ENCODE measurements around the gene NIBAN1. TPM values are rescaled to one million over a fixed set of nuclear protein-coding genes. Genes with fewer than 3 reads are reported as not detected.
A peak's percentile ranks its signal among the peaks of the same experiment; 100 is the strongest.

NIBAN1 gene
- polyA plus RNA-seq, 3 donors = 10.2 to 24.6 (median 12.4) TPM

GRCh38 chr1:184953600-184954219, 20.6 kb downstream of the NIBAN1 start:
- Mint-ChIP-seq H3K27me3 (ENCODE audit: low read depth in 3 of 3) (peaks cover 0 to 2% (median 0%) of the 10 kb centered on the region in 3 donors), H3K4me1 (peaks cover 13% of the 10 kb centered on the region), H3K27ac (peak overlapping the region in 1 of 7 donors; percentile 67), H3K9me3 (no peaks in the 10 kb centered on the region), H3K4me3 (no peak overlapping the region), H3K36me3 (peaks cover 3 to 29% of the 10 kb centered on the region in 2 donors)
- TF ChIP-seq CTCF (IDR thresholded peaks at IDR 0.05) = no peak
- H3K9me3 ChIP-seq (replicated peaks in 1 of 2; ENCODE audit: control insufficient read depth in 1 of 2, insufficient read depth in 1 of 2, low read length in 2 of 2) = no peaks in the 10 kb centered on the region
- no peak overlapping the region for H2AFZ ChIP-seq (ENCODE audit: insufficient read depth, low read depth, low read length, poor library complexity, severe bottlenecking)
- H4K20me1 ChIP-seq (ENCODE audit: insufficient read depth, low read length) = peaks cover 75% of the 10 kb centered on the region
- H3K4me2 ChIP-seq (replicated peaks; ENCODE audit: extremely low read depth, low read length, poor library complexity, severe bottlenecking) = no peak overlapping the region
- DNase-seq = peak in 2 of 3 donors; percentile 21 to 59
- no peaks in the 10 kb centered on the region for H3K27me3 ChIP-seq (ENCODE audit: control insufficient read depth in 2 of 2, insufficient read depth in 2 of 2, low read length in 2 of 2)
- no peak overlapping the region for H3K9ac ChIP-seq (ENCODE audit: insufficient read depth, low read length, poor library complexity, severe bottlenecking)
- H3K36me3 ChIP-seq (replicated peaks in 1 of 2; ENCODE audit: control insufficient read depth in 1 of 2, insufficient read depth in 2 of 2, low read length in 2 of 2) = peaks cover 0 to 9% of the 10 kb centered on the region in 2 donors
- intact Hi-C loops (cut with micrococcal nuclease) = no loop called here
- H3K27ac ChIP-seq (ENCODE audit: low read depth in 1 of 2, low read length in 2 of 2) = no peak overlapping the region
- no peak overlapping the region for H3K4me3 ChIP-seq (replicated peaks in 1 of 3; ENCODE audit: low read depth in 2 of 3, low read length in 3 of 3)
- no CpG with 5 or more reads among the region's 6 CpGs for WGBS (ENCODE audit: insufficient coverage)
- H3K4me1 ChIP-seq (ENCODE audit: control insufficient read depth in 1 of 2, insufficient read depth in 2 of 2, low read length in 2 of 2) = peaks cover 0 to 7% of the 10 kb centered on the region in 2 donors
- H3K79me2 ChIP-seq (ENCODE audit: insufficient read depth, low read length) = peaks cover 97% of the 10 kb centered on the region

GRCh38 chr1:184952428-184952827, 21.9 kb downstream of the NIBAN1 start:
- peaks cover 0 to 9% of the 10 kb centered on the region in 2 donors for H3K36me3 ChIP-seq (replicated peaks in 1 of 2; ENCODE audit: control insufficient read depth in 1 of 2, insufficient read depth in 2 of 2, low read length in 2 of 2)
- no peak overlapping the region for H3K9ac ChIP-seq (ENCODE audit: insufficient read depth, low read length, poor library complexity, severe bottlenecking)
- no peak overlapping the region for H3K4me3 Mint-ChIP-seq
- peaks cover 4 to 15% of the 10 kb centered on the region in 2 donors for H3K4me1 ChIP-seq (ENCODE audit: control insufficient read depth in 1 of 2, insufficient read depth in 2 of 2, low read length in 2 of 2)
- intact Hi-C loops (cut with micrococcal nuclease) = no loop called here
- H3K27me3 Mint-ChIP-seq (ENCODE audit: low read depth in 3 of 3) = peaks cover 0 to 2% (median 0%) of the 10 kb centered on the region in 3 donors
- no peaks in the 10 kb centered on the region for H3K27me3 ChIP-seq (ENCODE audit: control insufficient read depth in 2 of 2, insufficient read depth in 2 of 2, low read length in 2 of 2)
- no peak overlapping the region for H3K4me2 ChIP-seq (replicated peaks; ENCODE audit: extremely low read depth, low read length, poor library complexity, severe bottlenecking)
- no peak overlapping the region for H3K27ac ChIP-seq (ENCODE audit: low read depth in 1 of 2, low read length in 2 of 2)
- peaks cover 3 to 29% of the 10 kb centered on the region in 2 donors for H3K36me3 Mint-ChIP-seq
- DNase-seq = no peak
- peaks cover 97% of the 10 kb centered on the region for H3K79me2 ChIP-seq (ENCODE audit: insufficient read depth, low read length)
- no peak overlapping the region for H3K4me3 ChIP-seq (replicated peaks in 1 of 3; ENCODE audit: low read depth in 2 of 3, low read length in 3 of 3)
- H3K4me1 Mint-ChIP-seq = peaks cover 18% of the 10 kb centered on the region
- H3K9me3 Mint-ChIP-seq = no peaks in the 10 kb centered on the region
- no peaks in the 10 kb centered on the region for H3K9me3 ChIP-seq (replicated peaks in 1 of 2; ENCODE audit: control insufficient read depth in 1 of 2, insufficient read depth in 1 of 2, low read length in 2 of 2)
- H3K27ac Mint-ChIP-seq = no peak overlapping the region
- no peak for TF ChIP-seq CTCF (IDR thresholded peaks at IDR 0.05)
- peaks cover 77% of the 10 kb centered on the region for H4K20me1 ChIP-seq (ENCODE audit: insufficient read depth, low read length)
- no peak overlapping the region for H2AFZ ChIP-seq (ENCODE audit: insufficient read depth, low read depth, low read length, poor library complexity, severe bottlenecking)
- no CpG with 5 or more reads among the region's 4 CpGs for WGBS (ENCODE audit: insufficient coverage)

Measured in CD14-positive monocyte (primary cell).